Measurements from ENCODE around the gene TAPBPL.

The TAPBPL gene

GRCh38 chr12:6437586-6437985 is 14.3 kb upstream of the TAPBPL start:
- DNase-seq = no peak

GRCh38 chr12:6438345-6438744 is 13.5 kb upstream of the TAPBPL start:
- DNase-seq = no peak

- no peak for DNase-seq
Measured at GRCh38 chr12:6440391-6440790, 11.5 kb upstream of the TAPBPL start.

- DNase-seq = no peak
Measured at GRCh38 chr12:6442836-6443235, 9.0 kb upstream of the TAPBPL start.

- no peak for DNase-seq
Measured at GRCh38 chr12:6443361-6443983, 8.4 kb upstream of the TAPBPL start.

GRCh38 chr12:6444031-6444430 is 7.8 kb upstream of the TAPBPL start:
- DNase-seq = no peak

GRCh38 chr12:6444704-6445688 is 6.8 kb upstream of the TAPBPL start, which contains the start of gene CD27:
Gene CD27 (plus strand): TSS chr12:6444955. CDS start chr12:6445096, 141 bp downstream.
- DNase-seq = no peak

GRCh38 chr12:6450091-6450868 is 1.6 kb upstream of the TAPBPL start:
- no peak for DNase-seq

GRCh38 chr12:6450869-6451347 is 934 bp upstream of the TAPBPL start:
- DNase-seq = no peak

- no peak for DNase-seq
Measured at GRCh38 chr12:6452245-6452943, 552 bp downstream of the TAPBPL start.

- no peak for DNase-seq
Measured at GRCh38 chr12:6452944-6453630, 1.2 kb downstream of the TAPBPL start.

- DNase-seq = no peak
Measured at GRCh38 chr12:6457220-6457945, 5.5 kb downstream of the TAPBPL start.

- DNase-seq = no peak
Measured at GRCh38 chr12:6458281-6459003, 6.6 kb downstream of the TAPBPL start.

GRCh38 chr12:6459004-6459337 is 7.1 kb downstream of the TAPBPL start:
- no peak for DNase-seq

- no peak for DNase-seq
Measured at GRCh38 chr12:6460751-6461371, 9.0 kb downstream of the TAPBPL start.

GRCh38 chr12:6461401-6462233 is 9.8 kb downstream of the TAPBPL start:
- peak; percentile 25 for DNase-seq

GRCh38 chr12:6462234-6462995 is 10.6 kb downstream of the TAPBPL start:
- DNase-seq = no peak

GRCh38 chr12:6463216-6463615 is 11.4 kb downstream of the TAPBPL start:
- DNase-seq = no peak
